ENCODE measurements around the gene PFN3.
A peak's percentile ranks its signal among the peaks of the same experiment; 100 is the strongest.
"Not testable (repeated sequence)": the region's sequence is repeated elsewhere in the genome, so short reads cannot be mapped to it uniquely, and the experiment has no call there.

Gene PFN3

GRCh38 chr5:177361418-177362291, 38.8 kb downstream of the PFN3 start:
- peaks cover 53% of the 10 kb centered on the region for H3K4me1 ChIP-seq (ENCODE audit: low read depth, poor library complexity, severe bottlenecking)
- H2AFZ ChIP-seq (ENCODE audit: low read depth) = no peak overlapping the region
- no peak for TF ChIP-seq CTCF (conservative IDR thresholded peaks at IDR 0.05; ENCODE audit: low read depth, low read length)
- no peaks in the 10 kb centered on the region for H4K20me1 ChIP-seq (ENCODE audit: insufficient read depth)
- no peaks in the 10 kb centered on the region for H3K36me3 ChIP-seq (ENCODE audit: insufficient read depth)
- H3K27ac ChIP-seq = peak overlapping the region; percentile 35; the same call in 1 of the 2 replicates
- H3K27me3 ChIP-seq (ENCODE audit: insufficient read depth, low read depth) = no peaks in the 10 kb centered on the region
- H3K79me2 ChIP-seq (ENCODE audit: insufficient read depth, low read depth) = peaks cover 11% of the 10 kb centered on the region
- H3K9ac ChIP-seq = no peak overlapping the region
- H3K4me3 ChIP-seq (IDR thresholded peaks at IDR 0.05; ENCODE audit: insufficient read depth, low read depth, low read length) = no peak overlapping the region
- peak overlapping the region; percentile 76 for H3K4me2 ChIP-seq

GRCh38 chr5:177360740-177361139, 39.7 kb downstream of the PFN3 start:
- Histone ChIP-seq H3K4me1 (ENCODE audit: low read depth, poor library complexity, severe bottlenecking) (peaks cover 54% of the 10 kb centered on the region), H3K79me2 (ENCODE audit: insufficient read depth, low read depth) (peaks cover 11% of the 10 kb centered on the region)
- not testable (repeated sequence) for H3K36me3 ChIP-seq (ENCODE audit: insufficient read depth); H3K4me3 ChIP-seq (IDR thresholded peaks at IDR 0.05; ENCODE audit: insufficient read depth, low read depth, low read length); H3K27me3 ChIP-seq (ENCODE audit: insufficient read depth, low read depth); H3K27ac ChIP-seq; H4K20me1 ChIP-seq (ENCODE audit: insufficient read depth); H2AFZ ChIP-seq (ENCODE audit: low read depth); H3K4me2 ChIP-seq; H3K9ac ChIP-seq

GRCh38 chr5:177359860-177360259, 40.6 kb downstream of the PFN3 start:
- no peak for TF ChIP-seq CTCF (conservative IDR thresholded peaks at IDR 0.05; ENCODE audit: low read depth, low read length)
- peaks cover 11% of the 10 kb centered on the region for H3K79me2 ChIP-seq (ENCODE audit: insufficient read depth, low read depth)
- no peak overlapping the region for H3K27ac ChIP-seq
- H3K36me3 ChIP-seq (ENCODE audit: insufficient read depth) = no peaks in the 10 kb centered on the region
- no peaks in the 10 kb centered on the region for H3K27me3 ChIP-seq (ENCODE audit: insufficient read depth, low read depth)
- H3K4me3 ChIP-seq (IDR thresholded peaks at IDR 0.05; ENCODE audit: insufficient read depth, low read depth, low read length) = no peak overlapping the region
- H2AFZ ChIP-seq (ENCODE audit: low read depth) = no peak overlapping the region
- no peak overlapping the region for H3K4me2 ChIP-seq
- H3K4me1 ChIP-seq (ENCODE audit: low read depth, poor library complexity, severe bottlenecking) = peaks cover 53% of the 10 kb centered on the region
- H4K20me1 ChIP-seq (ENCODE audit: insufficient read depth) = no peaks in the 10 kb centered on the region
- H3K9ac ChIP-seq = no peak overlapping the region

GRCh38 chr5:177359451-177359851, 41.0 kb downstream of the PFN3 start:
- no peaks in the 10 kb centered on the region for H3K27me3 ChIP-seq (ENCODE audit: insufficient read depth, low read depth)
- peak overlapping the region; percentile 92; the same call in 1 of the 2 replicates for H3K4me2 ChIP-seq
- no peak overlapping the region for H3K27ac ChIP-seq
- peaks cover 49% of the 10 kb centered on the region for H3K4me1 ChIP-seq (ENCODE audit: low read depth, poor library complexity, severe bottlenecking)
- H3K4me3 ChIP-seq (IDR thresholded peaks at IDR 0.05; ENCODE audit: insufficient read depth, low read depth, low read length) = no peak overlapping the region
- no peaks in the 10 kb centered on the region for H4K20me1 ChIP-seq (ENCODE audit: insufficient read depth)
- H3K9ac ChIP-seq = no peak overlapping the region
- TF ChIP-seq CTCF (conservative IDR thresholded peaks at IDR 0.05; ENCODE audit: low read depth, low read length) = no peak
- H3K79me2 ChIP-seq (ENCODE audit: insufficient read depth, low read depth) = peaks cover 11% of the 10 kb centered on the region
- H2AFZ ChIP-seq (ENCODE audit: low read depth) = no peak overlapping the region
- H3K36me3 ChIP-seq (ENCODE audit: insufficient read depth) = no peaks in the 10 kb centered on the region

- Histone ChIP-seq H3K9ac (peak overlapping the region; percentile 70), H3K36me3 (ENCODE audit: insufficient read depth) (no peaks in the 10 kb centered on the region), H2AFZ (ENCODE audit: low read depth) (no peak overlapping the region)
Observed at GRCh38 chr5:177358370-177358819, 42.1 kb downstream of the PFN3 start.

More at GRCh38 chr5:177358370-177358819, 42.1 kb downstream of the PFN3 start:
- peak overlapping the region; percentile 92 for H3K4me2 ChIP-seq
- peaks cover 40% of the 10 kb centered on the region for H3K4me1 ChIP-seq (ENCODE audit: low read depth, poor library complexity, severe bottlenecking)
- H3K79me2 ChIP-seq (ENCODE audit: insufficient read depth, low read depth) = peaks cover 11% of the 10 kb centered on the region
- H3K4me3 ChIP-seq (IDR thresholded peaks at IDR 0.05; ENCODE audit: insufficient read depth, low read depth, low read length) = no peak overlapping the region
- H3K27ac ChIP-seq = peak overlapping the region; percentile 64
- no peaks in the 10 kb centered on the region for H3K27me3 ChIP-seq (ENCODE audit: insufficient read depth, low read depth)
- TF ChIP-seq CTCF (conservative IDR thresholded peaks at IDR 0.05; ENCODE audit: low read depth, low read length) = no peak
- H4K20me1 ChIP-seq (ENCODE audit: insufficient read depth) = no peaks in the 10 kb centered on the region
